ENCODE results near the gene FXR1. TPM values are rescaled to one million over a fixed set of nuclear protein-coding genes. Genes with fewer than 3 reads are reported as not detected.

Gene FXR1
- total RNA-seq, 4 donors from 2014 or later, result 39.6 to 99.2 (median 73.8) TPM

DNA sequence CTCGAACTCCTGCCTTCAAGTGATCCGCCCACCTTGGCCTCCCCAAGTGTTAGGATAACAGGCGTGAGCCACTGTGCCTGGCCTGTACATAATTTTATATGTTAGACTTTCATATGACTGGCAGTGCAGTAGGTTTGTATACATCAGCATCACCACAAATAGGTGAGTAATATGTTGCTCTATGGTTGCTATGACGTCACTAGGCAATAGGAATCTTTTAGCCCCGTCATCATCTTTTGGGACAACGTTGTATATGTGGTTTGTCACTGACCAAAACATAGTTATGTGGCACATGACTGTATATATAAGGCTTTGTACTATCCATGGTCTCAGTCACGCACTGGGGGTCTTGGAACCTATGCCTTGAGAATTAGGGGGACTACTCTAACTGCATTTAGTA is 94.1 kb downstream of the FXR1 start:
- no peak for TF ChIP-seq POLR2A (IDR thresholded peaks at IDR 0.05)
- TF ChIP-seq, protein P1, sequence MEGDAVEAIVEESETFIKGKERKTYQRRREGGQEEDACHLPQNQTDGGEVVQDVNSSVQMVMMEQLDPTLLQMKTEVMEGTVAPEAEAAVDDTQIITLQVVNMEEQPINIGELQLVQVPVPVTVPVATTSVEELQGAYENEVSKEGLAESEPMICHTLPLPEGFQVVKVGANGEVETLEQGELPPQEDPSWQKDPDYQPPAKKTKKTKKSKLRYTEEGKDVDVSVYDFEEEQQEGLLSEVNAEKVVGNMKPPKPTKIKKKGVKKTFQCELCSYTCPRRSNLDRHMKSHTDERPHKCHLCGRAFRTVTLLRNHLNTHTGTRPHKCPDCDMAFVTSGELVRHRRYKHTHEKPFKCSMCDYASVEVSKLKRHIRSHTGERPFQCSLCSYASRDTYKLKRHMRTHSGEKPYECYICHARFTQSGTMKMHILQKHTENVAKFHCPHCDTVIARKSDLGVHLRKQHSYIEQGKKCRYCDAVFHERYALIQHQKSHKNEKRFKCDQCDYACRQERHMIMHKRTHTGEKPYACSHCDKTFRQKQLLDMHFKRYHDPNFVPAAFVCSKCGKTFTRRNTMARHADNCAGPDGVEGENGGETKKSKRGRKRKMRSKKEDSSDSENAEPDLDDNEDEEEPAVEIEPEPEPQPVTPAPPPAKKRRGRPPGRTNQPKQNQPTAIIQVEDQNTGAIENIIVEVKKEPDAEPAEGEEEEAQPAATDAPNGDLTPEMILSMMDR (IDR thresholded peaks at IDR 0.05), result no peak
- H3K27ac ChIP-seq, result no peak overlapping the region
- no peaks in the 10 kb centered on the region for H3K27me3 ChIP-seq
- intact Hi-C loops (cut with DNase I), result no loop called here
- no peaks in the 10 kb centered on the region for H3K36me3 ChIP-seq
- H3K9me3 ChIP-seq, result peaks cover 0 to 4% (median 0%) of the 10 kb centered on the region in 3 donors
- H3K4me1 ChIP-seq, result no peaks in the 10 kb centered on the region
- no peak overlapping the region for H3K4me3 ChIP-seq
- WGBS, 2 donors, result 79 to 82% methylated on average over 1 to 6 of the region's 7 CpGs
- no peak for DNase-seq

DNA sequence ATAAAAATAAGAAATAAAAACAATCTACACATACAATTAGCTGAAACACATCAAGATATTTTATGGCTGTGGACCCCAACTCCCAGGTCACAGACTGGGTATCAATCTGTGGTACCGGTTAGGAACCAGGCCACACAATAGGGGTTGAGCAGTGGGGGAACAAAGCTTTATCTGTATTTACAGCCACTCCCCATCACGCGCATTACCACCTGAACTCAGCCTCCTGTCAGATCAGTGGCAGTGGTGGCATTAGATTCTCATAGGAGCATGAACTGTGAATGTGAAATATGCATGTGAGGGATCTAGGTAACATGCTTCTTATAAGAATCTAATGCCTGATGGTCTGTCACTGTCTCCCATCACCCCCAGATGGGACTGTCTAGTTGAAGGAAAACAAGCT is 94.8 kb downstream of the FXR1 start:
- intact Hi-C loops (cut with DNase I), result no loop called here
- H3K36me3 ChIP-seq, result no peaks in the 10 kb centered on the region
- no peak for DNase-seq
- H3K4me3 ChIP-seq, result no peak overlapping the region
- WGBS, 2 donors, result 92 to 95% methylated on average over 3 of the region's 3 CpGs
- H3K9me3 ChIP-seq, result peaks cover 0 to 4% (median 0%) of the 10 kb centered on the region in 3 donors
- H3K4me1 ChIP-seq, result no peaks in the 10 kb centered on the region
- no peaks in the 10 kb centered on the region for H3K27me3 ChIP-seq
- H3K27ac ChIP-seq, result no peak overlapping the region
- TF ChIP-seq POLR2A (IDR thresholded peaks at IDR 0.05), result no peak
- TF ChIP-seq, protein P1 (IDR thresholded peaks at IDR 0.05), result no peak

- DNase-seq, result no peak
Observed at GRCh38 chr3:181008796-181009195, 96.3 kb downstream of the FXR1 start.

DNA sequence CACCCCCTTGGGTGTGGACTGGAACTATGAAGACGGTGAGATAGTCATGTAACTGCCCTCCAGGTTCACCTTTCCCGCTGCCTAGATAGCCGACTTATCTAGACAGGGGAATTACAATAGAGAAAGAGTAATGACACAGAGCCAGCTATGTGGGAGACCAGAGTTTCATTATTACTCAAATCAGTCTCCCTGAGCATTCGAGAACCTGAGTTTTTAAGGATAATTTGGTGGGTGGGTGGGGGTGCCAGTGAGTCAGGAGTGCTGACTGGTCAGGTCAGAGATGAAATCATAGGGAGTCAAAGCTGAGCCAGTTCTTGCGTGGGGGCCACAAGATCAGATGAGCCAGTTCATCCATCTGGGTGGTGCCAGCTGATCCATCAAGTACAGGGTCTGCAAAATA is 96.8 kb downstream of the FXR1 start:
- no peaks in the 10 kb centered on the region for H3K4me1 ChIP-seq
- no peak for DNase-seq
- no peak overlapping the region for H3K27ac ChIP-seq
- no peak overlapping the region for H3K4me3 ChIP-seq
- no peaks in the 10 kb centered on the region for H3K27me3 ChIP-seq
- TF ChIP-seq, protein P1 (IDR thresholded peaks at IDR 0.05), result no peak
- TF ChIP-seq POLR2A (IDR thresholded peaks at IDR 0.05), result no peak
- H3K9me3 ChIP-seq, result no peaks in the 10 kb centered on the region
- intact Hi-C loops (cut with DNase I), result no loop called here
- no peaks in the 10 kb centered on the region for H3K36me3 ChIP-seq
- WGBS, 2 donors, result 76 to 84% methylated on average over 3 to 5 of the region's 5 CpGs

More at GRCh38 chr3:181008796-181009195, 96.3 kb downstream of the FXR1 start:
- Histone ChIP-seq H3K27ac (no peak overlapping the region), H3K4me3 (no peak overlapping the region), H3K4me1 (no peaks in the 10 kb centered on the region), H3K36me3 (no peaks in the 10 kb centered on the region), H3K27me3 (no peaks in the 10 kb centered on the region), H3K9me3 (no peaks in the 10 kb centered on the region)
- intact Hi-C loops (cut with DNase I), result no loop called here
- 36 to 57% methylated on average over 1 of the region's 1 CpG for WGBS, 2 donors
- TF ChIP-seq, protein P1 (IDR thresholded peaks at IDR 0.05), result no peak
- no peak for TF ChIP-seq POLR2A (IDR thresholded peaks at IDR 0.05)

DNA sequence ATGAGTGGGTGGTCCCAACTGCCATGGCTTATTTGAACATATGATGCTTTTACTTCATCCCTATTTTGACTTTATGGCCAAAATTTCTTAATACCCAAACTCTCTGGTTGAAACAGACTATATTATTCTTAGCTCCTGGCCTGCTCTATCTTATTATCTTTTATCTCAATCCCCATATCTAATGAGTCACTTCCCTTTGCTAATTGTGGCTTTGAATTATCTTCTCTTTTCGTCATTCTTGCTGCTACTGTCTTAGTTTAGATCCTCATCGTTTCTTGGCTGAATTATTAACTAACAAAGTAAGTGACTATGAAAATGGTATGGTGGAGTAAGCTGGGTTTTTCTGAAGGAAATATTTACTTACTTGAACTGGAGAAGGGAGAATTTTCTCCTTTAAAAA is 105.2 kb downstream of the FXR1 start:
- intact Hi-C loops (cut with DNase I), result no loop called here
- no peaks in the 10 kb centered on the region for H3K36me3 ChIP-seq
- H3K27ac ChIP-seq, result no peak overlapping the region
- no peaks in the 10 kb centered on the region for H3K9me3 ChIP-seq
- 59 to 61% methylated on average over 2 of the region's 2 CpGs for WGBS, 2 donors
- DNase-seq, result no peak
- TF ChIP-seq, protein P1 (IDR thresholded peaks at IDR 0.05), result no peak
- TF ChIP-seq POLR2A (IDR thresholded peaks at IDR 0.05), result no peak
- H3K4me1 ChIP-seq, result no peaks in the 10 kb centered on the region
- H3K4me3 ChIP-seq, result no peak overlapping the region
- H3K27me3 ChIP-seq, result no peaks in the 10 kb centered on the region

Data from esophagus squamous epithelium (tissue), 5 donors.